Erythroblast (primary cell): ENCODE data around the gene SYT15.
"Not testable (repeated sequence)": the region's sequence is repeated elsewhere in the genome, so short reads cannot be mapped to it uniquely, and the experiment has no call there.

Source experiments
- GATA1 ChIP-seq: IDR thresholded peaks from 2 replicates; pipeline ENCODE4 v1.6.1; 2011; ENCODE audit warnings: low read depth, mild to moderate bottlenecking, control low read depth, low read length, moderate library complexity
- POLR2A ChIP-seq: IDR thresholded peaks from 2 replicates; pipeline ENCODE4 v1.6.1; 2011; ENCODE audit warnings: mild to moderate bottlenecking, low read length

GRCh38 chr10:46623899-46624654 is 45.1 kb downstream of the SYT15 start:
- TF ChIP-seq POLR2A, GATA1: not testable (repeated sequence)
